ENCODE results near the gene MPP3. TPM values are rescaled to one million over a fixed set of nuclear protein-coding genes. Genes with fewer than 3 reads are reported as not detected.
"Not testable (repeated sequence)": the region's sequence is repeated elsewhere in the genome, so short reads cannot be mapped to it uniquely, and the experiment has no call there.

Gene MPP3
- total RNA-seq, 4 donors from 2014 or later, result 1.6 to 16.1 (median 10.5) TPM

DNA sequence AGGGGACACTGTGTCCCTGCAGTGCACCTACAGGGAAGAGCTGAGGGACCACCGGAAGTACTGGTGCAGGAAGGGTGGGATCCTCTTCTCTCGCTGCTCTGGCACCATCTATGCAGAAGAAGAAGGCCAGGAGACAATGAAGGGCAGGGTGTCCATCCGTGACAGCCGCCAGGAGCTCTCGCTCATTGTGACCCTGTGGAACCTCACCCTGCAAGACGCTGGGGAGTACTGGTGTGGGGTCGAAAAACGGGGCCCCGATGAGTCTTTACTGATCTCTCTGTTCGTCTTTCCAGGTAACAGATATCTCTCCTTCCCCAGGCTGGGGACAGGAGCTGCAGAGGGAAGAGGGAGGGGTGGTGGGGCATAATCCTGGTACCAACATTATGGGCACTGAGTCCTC is 15.7 kb upstream of the MPP3 start:
- TF ChIP-seq POLR2A (IDR thresholded peaks at IDR 0.05), result no peak
- TF ChIP-seq, protein P1, sequence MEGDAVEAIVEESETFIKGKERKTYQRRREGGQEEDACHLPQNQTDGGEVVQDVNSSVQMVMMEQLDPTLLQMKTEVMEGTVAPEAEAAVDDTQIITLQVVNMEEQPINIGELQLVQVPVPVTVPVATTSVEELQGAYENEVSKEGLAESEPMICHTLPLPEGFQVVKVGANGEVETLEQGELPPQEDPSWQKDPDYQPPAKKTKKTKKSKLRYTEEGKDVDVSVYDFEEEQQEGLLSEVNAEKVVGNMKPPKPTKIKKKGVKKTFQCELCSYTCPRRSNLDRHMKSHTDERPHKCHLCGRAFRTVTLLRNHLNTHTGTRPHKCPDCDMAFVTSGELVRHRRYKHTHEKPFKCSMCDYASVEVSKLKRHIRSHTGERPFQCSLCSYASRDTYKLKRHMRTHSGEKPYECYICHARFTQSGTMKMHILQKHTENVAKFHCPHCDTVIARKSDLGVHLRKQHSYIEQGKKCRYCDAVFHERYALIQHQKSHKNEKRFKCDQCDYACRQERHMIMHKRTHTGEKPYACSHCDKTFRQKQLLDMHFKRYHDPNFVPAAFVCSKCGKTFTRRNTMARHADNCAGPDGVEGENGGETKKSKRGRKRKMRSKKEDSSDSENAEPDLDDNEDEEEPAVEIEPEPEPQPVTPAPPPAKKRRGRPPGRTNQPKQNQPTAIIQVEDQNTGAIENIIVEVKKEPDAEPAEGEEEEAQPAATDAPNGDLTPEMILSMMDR (IDR thresholded peaks at IDR 0.05), result no peak
- Histone ChIP-seq H3K4me3 (no peak overlapping the region), H3K27me3 (no peaks in the 10 kb centered on the region), H3K27ac (no peak overlapping the region), H3K36me3 (no peaks in the 10 kb centered on the region), H3K4me1 (no peaks in the 10 kb centered on the region), H3K9me3 (no peaks in the 10 kb centered on the region)
- DNase-seq, result no peak

DNA sequence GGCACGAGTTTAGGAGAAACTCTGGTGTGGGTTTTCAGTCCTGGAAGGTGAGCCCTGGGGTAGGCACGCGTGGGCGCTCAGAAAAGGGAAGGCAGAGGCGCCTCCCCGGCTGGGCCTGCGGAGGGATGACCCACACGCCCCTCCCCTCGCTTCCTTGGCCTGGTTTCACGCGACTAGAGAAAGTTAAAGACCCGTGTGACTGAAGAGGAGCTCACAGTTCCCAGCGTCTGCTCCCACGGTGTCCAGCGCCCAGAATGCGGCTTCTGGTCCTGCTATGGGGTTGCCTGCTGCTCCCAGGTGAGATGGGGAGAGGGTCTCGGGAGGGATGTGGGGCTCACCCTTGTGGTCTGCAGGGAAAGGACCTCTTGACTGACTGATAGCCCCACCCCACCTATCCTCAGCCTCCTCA is 14.0 kb upstream of the MPP3 start, which contains the start of gene CD300LG:
TSS of gene CD300LG (plus strand) at position 214 of the 409 bp plus-strand sequence. CDS start at position 255, 41 bp downstream.
- H3K4me3 ChIP-seq, result no peak within 1 kb of the TSS
- H3K9me3 ChIP-seq, result no peaks in the 10 kb centered on the region
- no peaks in the 10 kb centered on the region for H3K27me3 ChIP-seq
- H3K27ac ChIP-seq, result no peak within 1 kb of the TSS
- no peak for TF ChIP-seq POLR2A (IDR thresholded peaks at IDR 0.05)
- TF ChIP-seq, protein P1 (IDR thresholded peaks at IDR 0.05), result no peak
- no peaks in the 10 kb centered on the region for H3K4me1 ChIP-seq
- peak in 1 of 3 donors; percentile 30 for DNase-seq
- H3K36me3 ChIP-seq, result no peaks in the 10 kb centered on the region

DNA sequence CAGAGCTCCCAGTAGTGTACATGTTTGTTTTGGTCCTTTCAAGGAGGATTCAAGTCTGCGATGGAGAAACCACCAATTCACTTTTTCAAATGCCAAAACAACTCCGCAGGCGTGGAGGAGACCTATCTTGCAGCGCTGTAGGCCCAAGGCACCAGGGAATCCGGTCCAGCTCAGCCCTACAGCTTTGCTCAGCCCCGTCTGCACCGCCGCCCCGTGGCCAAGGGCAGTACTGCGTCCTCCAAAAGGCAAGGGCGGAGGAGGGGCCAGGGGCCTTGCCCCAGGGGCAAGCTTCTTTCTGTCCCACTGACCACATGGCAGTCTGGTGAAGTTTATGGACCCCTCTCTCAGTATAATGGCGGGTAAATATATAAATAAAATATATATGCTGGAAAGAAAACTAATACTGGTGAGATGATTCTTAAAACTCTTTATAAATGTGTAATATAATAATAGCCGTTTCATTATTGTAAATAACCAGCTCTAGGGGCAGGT is 13.3 kb upstream of the MPP3 start:
- Histone ChIP-seq H3K27me3 (no peaks in the 10 kb centered on the region), H3K27ac (no peak overlapping the region), H3K36me3 (no peaks in the 10 kb centered on the region), H3K9me3 (no peaks in the 10 kb centered on the region), H3K4me3 (no peak overlapping the region), H3K4me1 (no peaks in the 10 kb centered on the region)
- no peak for TF ChIP-seq POLR2A (IDR thresholded peaks at IDR 0.05)
- TF ChIP-seq, protein P1 (IDR thresholded peaks at IDR 0.05), result peak; percentile 77 to 95 (median 94)
- peak; percentile 64 to 89 (median 89) for DNase-seq

DNA sequence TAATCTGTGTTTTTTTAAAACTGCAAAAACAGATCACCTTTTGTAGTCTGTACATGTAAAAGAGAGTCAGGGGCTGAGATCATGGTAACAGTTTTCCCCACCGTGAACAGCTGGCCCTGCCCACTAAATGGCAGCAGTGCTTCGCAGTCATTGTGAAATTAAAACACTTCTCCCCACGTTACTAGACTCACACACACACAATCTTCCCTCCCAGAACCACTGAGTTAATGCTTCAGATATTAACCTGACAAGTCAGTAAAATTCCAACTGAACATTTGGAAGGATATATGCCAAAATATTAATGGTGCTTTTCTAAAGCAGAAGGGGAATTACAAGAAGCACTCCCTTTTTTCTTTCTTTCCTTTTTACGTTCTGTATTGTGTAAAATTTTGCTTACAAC is 12.8 kb upstream of the MPP3 start:
- Histone ChIP-seq H3K27me3 (no peaks in the 10 kb centered on the region), H3K36me3 (no peaks in the 10 kb centered on the region), H3K4me3 (no peak overlapping the region), H3K9me3 (no peaks in the 10 kb centered on the region), H3K4me1 (peaks cover 0 to 3% (median 0%) of the 10 kb centered on the region in 4 donors), H3K27ac (no peak overlapping the region)
- DNase-seq, result no peak
- no peak for TF ChIP-seq POLR2A (IDR thresholded peaks at IDR 0.05)
- TF ChIP-seq, protein P1 (IDR thresholded peaks at IDR 0.05), result no peak

DNA sequence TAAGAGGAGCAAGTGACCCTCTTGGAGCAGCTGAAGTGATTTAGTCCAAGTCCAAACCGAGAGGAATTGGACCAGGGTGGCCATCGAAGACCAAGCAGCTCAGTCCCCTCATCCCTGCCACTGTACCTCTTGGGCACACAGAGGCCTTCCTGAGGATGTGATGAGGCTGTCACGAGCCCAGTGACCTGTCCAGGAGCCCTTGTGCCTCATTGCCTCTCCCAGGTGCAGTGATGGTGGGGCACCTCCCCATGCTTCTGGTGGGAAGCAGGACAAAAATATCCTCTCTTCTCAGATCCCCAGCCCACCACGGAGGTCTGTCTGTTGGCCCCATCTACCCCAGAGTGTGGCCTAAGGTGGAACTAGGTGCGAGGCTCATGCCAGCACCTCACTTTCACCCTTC is 11.3 kb upstream of the MPP3 start:
- Histone ChIP-seq H3K9me3 (no peaks in the 10 kb centered on the region), H3K36me3 (no peaks in the 10 kb centered on the region), H3K4me3 (no peak overlapping the region), H3K27ac (no peak overlapping the region), H3K4me1 (peaks cover 0 to 12% (median 1%) of the 10 kb centered on the region in 4 donors), H3K27me3 (no peaks in the 10 kb centered on the region)
- TF ChIP-seq, protein P1 (IDR thresholded peaks at IDR 0.05), result no peak
- TF ChIP-seq POLR2A (IDR thresholded peaks at IDR 0.05), result no peak
- peak in 1 of 3 donors; percentile 20 for DNase-seq

DNA sequence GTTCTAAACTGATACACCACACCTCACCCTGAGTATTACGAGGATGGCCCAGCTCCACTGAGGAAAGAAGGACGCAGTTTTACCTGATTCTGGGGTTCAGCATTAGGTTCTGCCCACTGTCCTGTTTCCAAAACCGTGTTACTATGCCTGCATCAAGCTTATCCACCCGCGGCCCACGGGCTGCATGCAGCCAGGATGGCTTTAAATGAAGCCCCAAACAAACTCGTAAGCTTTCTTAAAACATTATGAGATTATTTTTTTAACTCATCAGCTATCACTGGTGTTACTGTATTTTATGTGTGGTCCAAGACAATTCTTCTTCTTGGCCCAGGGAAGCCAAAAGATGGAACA is 10.0 kb upstream of the MPP3 start:
- Histone ChIP-seq H3K27ac (no peak overlapping the region), H3K4me1 (peaks cover 0 to 12% (median 1%) of the 10 kb centered on the region in 4 donors), H3K4me3 (no peak overlapping the region), H3K9me3 (no peaks in the 10 kb centered on the region), H3K36me3 (no peaks in the 10 kb centered on the region), H3K27me3 (no peaks in the 10 kb centered on the region)
- DNase-seq, result no peak
- TF ChIP-seq POLR2A (IDR thresholded peaks at IDR 0.05), result no peak
- TF ChIP-seq, protein P1 (IDR thresholded peaks at IDR 0.05), result no peak

DNA sequence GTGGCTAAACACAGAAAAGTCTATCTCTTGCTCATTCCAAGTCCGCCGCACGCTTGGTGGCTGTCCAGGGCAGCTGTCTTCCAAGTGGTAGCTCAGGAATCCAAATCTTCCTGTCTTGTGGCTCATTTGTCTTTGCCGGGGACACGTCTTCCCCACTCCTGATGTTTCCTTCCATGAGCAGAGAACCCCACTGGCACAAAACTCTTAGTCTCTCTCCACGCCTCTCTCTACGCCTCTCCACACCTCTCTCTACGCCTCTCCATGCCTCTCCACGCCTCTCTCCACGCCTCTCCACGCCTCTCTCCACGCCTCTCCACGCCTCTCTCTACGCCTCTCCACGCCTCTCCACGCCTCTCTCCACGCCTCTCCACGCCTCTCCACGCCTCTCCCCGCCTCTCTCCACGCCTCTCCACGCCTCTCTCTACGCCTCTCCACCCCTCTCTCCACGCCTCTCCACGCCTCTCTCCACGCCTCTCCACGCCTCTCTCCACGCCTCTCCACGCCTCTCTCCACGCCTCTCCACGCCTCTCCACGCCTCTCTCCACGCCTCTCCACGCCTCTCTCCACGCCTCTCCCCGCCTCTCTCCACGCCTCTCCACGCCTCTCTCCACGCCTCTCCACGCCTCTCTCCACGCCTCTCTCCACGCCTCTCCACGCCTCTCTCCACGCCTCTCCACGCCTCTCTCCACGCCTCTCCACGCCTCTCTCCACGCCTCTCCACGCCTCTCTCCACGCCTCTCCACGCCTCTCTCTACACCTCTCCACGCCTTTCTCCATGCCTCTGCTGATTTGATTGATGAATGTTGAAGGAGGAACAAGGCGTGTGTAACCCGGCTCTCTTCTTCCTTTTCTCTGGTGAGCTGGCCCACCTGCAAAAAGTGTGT is 9.4 kb upstream of the MPP3 start:
- H3K36me3 ChIP-seq, DNase-seq, H3K27me3 ChIP-seq, H3K9me3 ChIP-seq, H3K4me3 ChIP-seq, H3K27ac ChIP-seq: not testable (repeated sequence)
- peaks cover 0 to 12% (median 1%) of the 10 kb centered on the region in 4 donors for H3K4me1 ChIP-seq
